ENCODE measurements around the gene TRAIP.
A peak's percentile ranks its signal among the peaks of the same experiment; 100 is the strongest.

Gene TRAIP

DNA sequence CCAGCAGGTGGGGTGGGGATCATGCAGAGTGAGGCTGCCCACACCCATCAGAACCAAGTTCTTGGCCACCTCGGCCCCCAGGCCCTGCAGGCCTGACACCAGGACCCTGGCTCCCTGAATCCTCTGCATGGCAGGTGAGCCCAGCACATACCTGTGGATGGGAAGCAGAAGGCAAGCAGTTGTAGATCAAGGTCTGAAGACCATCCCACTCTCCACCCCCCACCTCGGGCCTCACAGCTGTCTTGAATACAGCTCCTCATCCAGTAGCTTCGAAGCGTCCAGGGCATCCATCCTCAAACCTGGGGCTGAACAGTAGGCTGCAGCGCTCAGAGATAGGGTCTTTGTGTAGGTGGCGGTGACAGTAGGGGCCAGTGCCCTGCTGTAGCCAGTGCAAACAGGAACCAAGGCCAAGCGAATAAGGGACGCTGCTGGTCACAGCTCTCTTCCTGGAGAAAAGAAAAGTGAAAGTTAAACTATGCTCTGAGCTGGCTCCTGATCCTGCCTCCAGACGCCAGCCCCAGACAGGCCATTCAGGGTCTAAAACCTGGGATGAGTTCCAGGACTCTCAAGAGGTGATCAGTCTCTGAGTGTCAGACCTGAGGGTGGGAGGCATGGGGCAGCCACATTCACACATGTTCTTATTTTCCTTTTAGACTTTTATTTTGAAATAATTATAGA is 42.7 kb downstream of the TRAIP start, which contains the start of gene UBA7:
TSS of gene UBA7 (minus strand) at position 457 of the 678 bp plus-strand sequence. CDS start at position 291, 166 bp downstream.
- DNase-seq: peak; percentile 90

DNA sequence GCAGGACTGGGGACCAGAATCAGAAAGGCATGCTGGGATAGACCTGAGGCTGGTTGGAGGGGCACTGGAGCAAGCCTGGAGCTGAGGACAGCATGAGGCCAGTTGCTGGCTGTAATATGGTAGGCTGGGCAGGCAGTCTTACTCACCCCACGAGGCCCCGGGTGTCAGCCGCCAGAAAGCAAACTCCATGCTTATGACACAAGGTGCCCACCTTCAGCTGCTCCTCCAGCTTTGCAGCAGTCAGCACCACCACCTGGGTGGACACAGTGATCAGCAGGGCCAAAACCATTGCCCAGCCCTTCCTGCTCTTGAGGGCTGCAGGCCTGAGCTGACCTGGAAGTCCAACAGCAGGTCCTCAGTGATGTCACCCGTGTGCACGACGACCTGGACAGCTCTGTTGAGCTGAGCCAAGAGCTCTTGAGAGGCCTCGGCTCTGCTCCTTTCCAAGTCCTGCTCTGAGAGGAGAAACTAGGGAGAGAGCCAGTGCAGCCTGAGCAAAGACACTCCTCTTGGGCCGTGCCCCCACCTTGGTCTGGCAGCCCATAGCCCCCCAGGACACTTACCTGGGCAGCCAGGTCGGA is 43.4 kb downstream of the TRAIP start:
- DNase-seq: no peak

DNA sequence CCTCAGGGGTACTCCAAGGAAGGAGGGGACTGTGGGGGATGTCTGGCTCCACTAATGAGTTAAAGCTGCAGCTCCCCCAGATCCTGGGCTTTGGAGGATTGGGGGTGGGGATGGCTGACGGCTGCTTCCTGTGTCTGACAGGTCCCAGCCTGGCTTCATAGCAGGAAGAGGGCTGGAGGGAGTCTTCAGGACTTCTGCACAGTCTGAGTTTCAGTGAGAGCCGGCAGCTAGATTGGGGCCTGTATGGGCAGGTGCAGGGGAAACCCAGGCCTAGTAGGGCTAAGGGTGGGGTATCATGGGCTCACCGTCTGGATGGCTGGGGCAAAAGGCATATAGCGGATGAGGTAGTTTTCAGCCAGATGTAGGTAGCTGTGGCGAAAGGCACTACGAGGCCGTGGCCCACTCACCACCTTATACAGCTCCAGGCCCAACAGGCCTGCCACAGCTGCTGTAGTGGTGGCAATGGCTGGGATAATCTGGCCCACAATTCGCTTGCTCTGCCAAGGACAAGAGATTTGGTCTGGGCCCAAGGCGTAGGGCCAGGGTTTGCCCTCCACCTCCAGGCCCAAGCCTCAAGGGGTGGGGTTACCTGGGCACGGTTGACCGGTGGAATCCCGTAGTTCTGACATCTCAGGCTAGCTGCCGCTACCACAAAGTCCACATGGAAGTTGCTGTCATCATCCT is 48.8 kb downstream of the TRAIP start:
- no peak for DNase-seq

GRCh38 chr3:49806850-49807249 is 49.5 kb downstream of the TRAIP start:
- no peak for DNase-seq

DNA sequence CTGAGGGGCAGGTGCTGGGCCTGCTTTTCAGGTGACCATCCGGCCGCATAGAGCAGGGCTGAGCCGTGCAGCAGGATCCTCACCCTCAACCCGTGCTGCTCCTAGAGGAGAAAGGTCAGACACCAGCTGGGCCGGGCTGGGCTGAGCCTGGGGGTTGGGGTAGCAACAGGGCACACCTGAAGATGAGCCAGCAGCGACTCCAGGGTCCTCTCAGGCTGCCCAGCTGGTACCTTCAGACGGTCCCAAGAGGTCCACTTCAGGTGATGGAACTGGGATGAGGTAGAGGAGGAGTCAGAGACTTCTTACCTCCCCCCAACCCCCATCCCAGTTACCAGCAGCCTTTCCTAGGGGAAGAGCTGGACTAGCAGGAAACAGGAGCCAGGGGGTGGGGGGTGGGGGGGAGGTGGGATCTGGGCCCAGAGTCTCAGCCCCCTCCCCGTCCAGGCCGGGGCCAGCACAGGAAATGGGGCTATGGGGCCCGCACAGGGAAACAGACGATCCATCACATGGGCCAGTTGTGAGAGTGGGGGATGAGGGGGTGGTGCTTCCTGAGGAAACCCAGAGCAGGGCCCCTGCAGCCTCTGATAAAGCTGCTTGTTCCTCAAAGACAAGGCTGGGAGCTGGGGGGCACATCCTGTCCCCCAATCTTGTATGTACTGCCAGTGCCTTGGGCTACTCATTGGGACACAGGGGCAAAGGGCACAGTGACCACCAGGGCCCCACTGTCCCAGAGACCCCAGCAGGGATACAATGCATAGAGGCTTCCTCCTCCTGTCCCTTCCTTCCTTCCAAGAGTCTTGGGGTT is 50.3 kb downstream of the TRAIP start:
- peak; percentile 24 for DNase-seq

GRCh38 chr3:49805367-49805782 is 51.0 kb downstream of the TRAIP start:
- DNase-seq: no peak

GRCh38 chr3:49804141-49805041 is 52.0 kb downstream of the TRAIP start:
- DNase-seq: no peak

DNA sequence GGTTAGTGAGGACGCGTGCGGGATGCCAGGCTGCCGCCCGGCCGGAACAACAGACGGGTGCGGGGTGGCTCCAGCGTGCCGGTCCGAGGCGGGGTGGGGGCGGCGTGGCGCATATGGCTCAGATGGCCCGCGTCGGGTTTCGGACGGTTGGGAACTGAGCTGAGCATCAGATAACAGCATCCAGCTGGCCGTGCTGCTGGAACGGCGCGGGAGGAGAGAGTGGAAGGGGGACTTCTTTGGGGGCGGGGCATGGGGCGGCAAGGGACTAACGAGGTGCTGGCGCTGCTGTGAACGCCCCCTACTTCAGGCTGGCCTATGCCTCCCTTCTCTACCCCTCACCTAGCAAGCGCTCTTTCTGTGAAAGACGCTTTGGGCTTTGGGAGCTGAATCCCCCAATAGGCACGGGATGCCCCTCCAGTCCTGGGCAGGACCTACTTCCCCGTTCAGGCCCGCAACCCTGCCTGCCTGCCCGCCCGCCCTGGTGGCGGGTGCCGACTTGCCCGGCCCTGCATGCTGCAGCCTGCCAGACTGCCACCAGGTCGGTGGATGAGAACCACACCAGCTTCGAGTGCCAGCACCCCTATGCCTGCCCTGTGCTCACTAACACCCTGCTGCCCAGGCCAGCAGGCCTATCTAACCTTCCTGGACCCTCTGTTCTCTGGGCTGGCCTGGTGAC is 52.8 kb downstream of the TRAIP start:
- DNase-seq: peak; percentile 30

- DNase-seq: peak; percentile 86
Measured at GRCh38 chr3:49802719-49803464, 53.5 kb downstream of the TRAIP start, which contains the start of gene INKA1. TSS of gene INKA1 (plus strand) at chr3:49803261. CDS start at chr3:49803393, 132 bp downstream.

DNA sequence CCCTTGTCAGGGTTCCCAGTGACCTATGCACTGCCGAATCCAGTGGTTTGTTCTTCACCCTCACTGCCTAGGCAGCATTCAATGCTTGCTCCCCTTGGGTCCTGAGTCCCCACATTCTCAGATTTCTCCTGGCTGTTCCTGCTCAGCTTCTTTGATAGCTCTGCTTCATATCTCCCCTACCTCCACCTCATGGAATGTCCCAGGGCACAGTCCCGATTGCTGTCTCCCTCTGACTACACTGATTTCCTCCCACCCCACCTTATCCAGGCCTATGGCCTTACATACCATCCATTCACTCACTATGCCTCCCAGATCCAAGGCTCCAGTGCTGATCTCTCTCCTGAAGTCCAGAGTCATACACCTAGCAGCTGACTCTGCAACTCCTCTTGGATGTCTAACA is 55.2 kb downstream of the TRAIP start:
- no peak for DNase-seq

DNA sequence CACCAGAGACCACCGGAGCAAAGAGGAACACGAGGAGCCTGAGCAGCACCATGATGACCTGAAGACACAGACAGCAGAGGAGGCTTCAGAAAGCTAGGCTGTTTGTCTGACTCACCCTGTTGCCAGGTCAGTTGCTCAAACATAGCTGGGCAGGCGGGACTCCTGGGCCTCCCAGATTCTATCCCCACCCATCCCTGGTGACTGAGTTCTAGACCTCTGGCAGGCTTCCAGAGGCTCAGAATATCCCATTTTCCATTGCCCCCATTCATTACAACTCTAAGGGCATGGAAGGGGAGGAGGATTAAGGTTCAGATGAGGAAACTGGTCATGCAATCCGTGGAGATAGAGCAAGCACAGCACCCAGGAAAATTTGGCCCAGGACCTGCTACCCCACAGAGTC is 56.6 kb downstream of the TRAIP start, which contains the start of gene CDHR4:
TSS of gene CDHR4 (minus strand) at position 113 of the 400 bp plus-strand sequence. CDS start at position 52, 61 bp downstream.
- no peak for DNase-seq

DNA sequence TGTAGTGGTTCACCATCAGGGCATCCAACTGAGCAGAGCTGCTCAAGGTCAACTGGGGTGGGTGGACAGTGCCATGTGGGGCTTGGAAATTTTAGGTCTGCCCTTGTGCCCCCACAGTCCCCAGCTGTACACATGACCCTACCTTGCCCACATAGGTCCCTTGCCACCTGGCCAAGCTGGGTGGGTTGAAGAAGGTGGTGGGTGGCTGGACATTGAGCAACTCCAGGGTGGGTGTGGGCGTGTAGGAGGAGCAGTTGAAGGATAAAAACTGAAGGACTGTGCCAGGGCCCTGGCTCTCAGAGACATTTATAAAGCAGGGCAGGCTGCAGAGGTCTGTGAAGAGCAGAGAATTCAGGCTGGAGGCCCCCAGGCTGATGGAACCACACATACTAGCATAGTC is 57.3 kb downstream of the TRAIP start:
- DNase-seq: no peak

- no peak for DNase-seq
Measured at GRCh38 chr3:49794926-49795905, 61.1 kb downstream of the TRAIP start.

DNA sequence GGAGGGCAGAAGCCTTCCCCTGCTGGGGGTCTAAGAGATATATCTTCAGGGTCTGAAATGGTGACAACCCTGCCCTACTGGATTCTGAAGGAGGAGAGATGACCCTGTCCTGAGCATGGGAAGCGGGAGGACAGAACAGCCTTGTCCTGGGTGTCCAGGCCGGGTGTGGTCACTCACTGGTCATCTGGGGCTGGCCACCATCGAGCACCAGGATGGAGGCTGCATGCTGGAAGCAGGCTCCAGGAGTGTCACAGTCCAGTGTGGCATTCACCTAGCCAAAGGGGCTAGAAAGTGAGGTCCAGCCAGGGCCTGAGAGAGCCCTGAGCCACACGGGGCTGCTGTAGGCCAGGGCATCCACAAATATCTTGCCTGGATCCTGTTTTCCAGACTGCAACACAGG is 61.9 kb downstream of the TRAIP start:
- DNase-seq: no peak

DNA sequence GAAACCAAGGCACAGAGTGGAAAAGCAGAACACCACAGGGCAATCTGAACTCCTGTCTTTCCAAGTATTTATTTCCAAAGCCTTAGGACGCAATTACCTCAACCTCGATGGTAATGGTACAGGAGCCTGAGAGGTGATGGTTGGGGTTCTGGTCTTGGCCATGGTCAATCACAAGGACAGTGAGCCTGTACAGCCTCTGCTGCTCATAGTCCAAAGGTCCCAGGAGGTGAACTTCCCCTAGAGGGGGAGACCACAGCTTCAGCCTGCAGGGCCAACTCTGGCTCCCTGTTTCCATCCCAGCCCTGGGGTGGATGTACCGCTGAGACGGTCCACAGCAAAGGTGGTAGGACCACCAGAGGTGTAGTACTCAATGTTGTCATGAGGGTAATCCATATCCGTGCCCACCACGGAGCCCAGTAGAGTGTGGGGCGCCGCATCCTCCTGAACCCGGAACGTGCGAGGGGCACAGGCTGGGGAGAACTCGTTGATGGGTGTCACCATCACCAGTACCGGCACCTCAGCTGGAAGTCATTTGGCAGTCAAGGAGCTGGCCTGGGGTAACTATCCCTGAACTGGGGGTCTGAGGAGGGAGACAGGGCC is 62.8 kb downstream of the TRAIP start:
- DNase-seq: no peak

DNA sequence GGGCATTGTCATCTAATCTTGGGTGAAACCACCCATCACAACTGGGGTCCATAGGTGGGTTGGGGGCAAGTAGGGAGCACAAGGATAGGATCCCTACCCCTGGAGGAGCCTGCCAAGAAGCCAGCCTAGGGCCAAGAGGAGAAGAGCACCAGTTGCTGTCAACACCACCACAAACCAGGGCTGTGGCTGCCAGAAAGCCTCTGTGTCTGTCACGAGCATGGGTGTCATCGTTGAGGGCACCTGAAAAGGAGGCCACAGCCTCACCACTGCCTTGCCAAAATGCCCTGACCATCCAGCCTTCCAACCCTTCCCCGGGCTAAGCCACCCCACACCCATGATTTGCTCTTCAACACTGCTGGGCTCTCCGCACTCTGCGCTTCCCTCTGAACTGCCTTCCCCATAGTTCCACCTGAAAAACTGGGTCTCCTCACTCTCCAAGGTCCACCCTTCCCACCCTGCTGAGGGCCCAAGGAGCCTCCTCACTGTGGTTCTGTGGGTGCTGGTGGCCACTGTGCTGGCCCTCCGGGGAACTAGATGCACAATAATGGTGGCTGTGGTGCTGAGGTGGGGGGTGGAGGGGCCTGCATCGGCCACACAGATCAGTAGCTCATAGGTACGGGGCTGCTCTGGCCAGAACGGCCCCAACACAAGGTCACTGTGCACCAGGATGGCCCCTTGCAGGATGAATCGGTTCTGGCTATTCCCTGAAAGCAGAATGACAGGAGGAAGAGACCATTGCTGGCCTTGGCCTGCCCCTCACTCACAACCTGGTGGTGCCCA is 63.8 kb downstream of the TRAIP start:
- no peak for DNase-seq

DNA sequence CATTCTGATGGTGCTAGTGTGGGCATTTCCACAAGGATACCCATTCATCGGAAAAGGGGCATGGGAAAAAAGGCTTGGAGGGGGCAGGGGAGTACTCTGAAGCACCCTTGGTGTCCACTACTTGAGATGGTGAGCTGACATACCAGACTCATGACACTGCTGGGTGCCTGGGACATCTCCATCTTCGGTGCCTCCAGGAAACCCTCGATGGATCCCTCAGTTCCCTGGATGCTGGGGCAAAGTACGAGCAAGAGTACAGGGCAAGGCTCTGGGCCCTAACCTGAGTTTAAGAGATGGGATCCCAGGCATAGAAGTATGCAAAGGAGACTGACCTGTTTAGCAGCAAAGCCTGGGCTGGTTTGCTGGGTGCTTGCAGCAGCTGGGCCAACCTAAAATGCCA is 64.8 kb downstream of the TRAIP start:
- DNase-seq: no peak

Data from inflammatory macrophage treated with lipopolysaccharide for 4 hours (primary cell).